NCI-H187 (cell line): ENCODE results near the gene APCDD1L.
"Not testable (repeated sequence)": the region's sequence is repeated elsewhere in the genome, so short reads cannot be mapped to it uniquely, and the experiment has no call there.

Experiments used
- DNase-seq, 2 experiments: peaks; one replicate each; lab custom pipeline; 2025; lab: John Stamatoyannopoulos, UW

Gene APCDD1L

DNA sequence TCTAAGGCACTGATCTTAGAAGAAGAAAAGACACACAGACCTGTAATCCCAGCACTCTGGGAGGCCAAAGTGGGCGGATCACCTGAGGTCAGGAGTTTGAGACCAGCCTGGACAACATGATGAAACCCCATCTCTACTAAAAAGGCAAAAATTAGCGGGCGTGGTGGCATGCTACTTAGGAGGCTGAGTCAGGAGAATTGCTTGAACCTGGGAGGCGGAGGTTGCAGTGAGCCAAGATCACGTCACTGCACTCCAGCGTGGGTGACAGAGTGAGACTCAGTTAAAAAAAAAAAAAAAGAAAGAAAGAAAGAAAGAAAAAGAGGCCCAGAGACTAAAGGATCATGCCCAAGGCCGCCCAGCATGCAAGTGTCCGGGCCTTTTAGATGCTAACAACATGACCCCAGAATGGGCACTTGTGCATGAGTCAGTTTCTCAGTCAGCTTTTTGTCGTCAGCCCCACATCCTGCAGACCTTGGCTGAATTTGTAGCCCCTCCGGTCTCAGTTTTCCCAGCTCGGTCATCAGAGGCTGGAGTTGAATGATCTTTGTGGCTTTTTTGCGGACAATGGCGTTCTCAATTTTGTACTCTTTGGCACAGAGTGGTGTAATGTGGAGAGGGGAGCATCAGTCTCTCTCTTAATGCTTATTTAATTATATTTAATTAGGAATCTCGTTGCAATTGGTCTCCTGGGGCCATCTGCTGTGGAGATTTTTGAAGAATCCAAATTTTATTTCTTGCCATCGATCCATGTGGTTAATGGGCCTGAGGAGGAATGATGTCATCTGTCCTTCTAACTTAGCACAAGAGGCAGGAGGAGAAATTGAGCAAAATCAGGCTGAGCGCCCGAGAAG, 30.6 kb upstream of the APCDD1L start:
- no peak for DNase-seq

DNA sequence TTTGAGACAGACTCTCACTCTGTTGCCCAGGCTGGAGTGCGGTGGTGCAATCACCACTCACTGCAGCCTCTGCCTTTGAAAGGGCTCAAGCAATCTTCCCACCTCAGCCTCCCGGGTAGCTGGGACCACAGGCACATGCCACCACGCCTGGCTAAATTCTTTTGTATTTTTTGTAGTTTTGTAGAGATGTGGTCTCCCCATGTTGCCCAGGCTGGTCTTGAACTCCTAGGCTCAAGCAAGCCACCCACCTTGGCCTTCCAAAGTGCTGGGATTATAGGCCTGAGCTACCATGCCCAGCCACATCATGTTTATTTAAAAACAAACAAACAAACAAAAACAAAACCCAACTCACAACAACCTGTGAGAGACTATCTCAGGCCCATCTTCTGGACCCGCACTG, 29.7 kb upstream of the APCDD1L start:
- no peak for DNase-seq

DNA sequence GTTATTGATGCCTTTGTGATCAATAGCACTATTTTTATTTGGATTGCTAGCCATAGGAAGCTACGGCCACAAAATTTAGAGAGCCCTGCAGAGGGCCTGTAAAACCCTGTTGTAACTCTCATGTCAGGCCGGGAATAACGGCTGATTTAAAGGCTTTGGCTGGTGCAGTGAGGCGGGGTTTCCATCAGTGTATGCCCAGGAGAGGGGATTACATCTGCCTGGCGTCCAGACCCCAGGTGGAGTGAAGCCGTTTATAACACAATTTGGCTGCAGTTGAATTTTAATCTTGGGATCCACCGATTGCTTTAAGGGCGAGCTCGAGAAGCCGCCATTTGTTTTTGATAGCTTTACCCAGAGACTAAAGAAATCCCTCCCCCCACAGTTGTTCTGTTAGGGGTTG, 29.1 kb upstream of the APCDD1L start:
- DNase-seq, result no peak

GRCh38 chr20:58543274-58543673, 28.1 kb upstream of the APCDD1L start:
- no peak for DNase-seq

DNA sequence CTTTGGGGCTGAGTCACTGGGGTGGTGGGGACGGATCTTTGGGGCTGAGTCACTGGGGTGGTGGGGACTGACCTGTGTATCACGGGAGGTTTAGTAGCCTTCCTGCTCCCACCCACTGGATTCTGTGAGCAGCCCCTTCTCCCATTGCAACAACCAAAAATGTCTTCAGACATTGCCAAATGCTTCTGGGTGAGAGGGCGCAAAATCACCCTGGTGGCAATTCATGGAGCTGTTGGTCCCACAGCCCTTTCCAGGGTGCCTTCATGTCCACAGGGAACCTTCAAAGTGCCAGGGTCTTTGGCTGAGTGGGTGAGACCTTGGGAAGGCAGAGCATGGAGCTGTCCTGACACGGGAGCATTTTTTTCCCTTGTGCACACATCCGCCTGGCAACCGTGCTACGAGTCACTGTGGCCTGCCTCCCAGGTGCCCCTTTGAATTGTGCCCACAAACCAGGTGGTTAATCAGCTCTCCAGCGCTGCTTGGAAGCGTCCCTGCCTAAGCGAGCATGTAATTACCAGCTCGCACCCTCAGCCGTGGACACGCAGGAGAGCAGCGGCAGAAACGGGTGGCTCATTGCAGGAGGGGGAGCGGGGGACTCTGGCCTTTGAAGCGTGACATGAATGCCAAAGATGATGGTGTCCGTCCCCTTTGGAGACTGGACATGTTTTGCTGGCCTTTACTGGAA, 27.4 kb upstream of the APCDD1L start:
- DNase-seq, result no peak

GRCh38 chr20:58542034-58542410, 26.8 kb upstream of the APCDD1L start:
- not testable (repeated sequence) for DNase-seq

DNA sequence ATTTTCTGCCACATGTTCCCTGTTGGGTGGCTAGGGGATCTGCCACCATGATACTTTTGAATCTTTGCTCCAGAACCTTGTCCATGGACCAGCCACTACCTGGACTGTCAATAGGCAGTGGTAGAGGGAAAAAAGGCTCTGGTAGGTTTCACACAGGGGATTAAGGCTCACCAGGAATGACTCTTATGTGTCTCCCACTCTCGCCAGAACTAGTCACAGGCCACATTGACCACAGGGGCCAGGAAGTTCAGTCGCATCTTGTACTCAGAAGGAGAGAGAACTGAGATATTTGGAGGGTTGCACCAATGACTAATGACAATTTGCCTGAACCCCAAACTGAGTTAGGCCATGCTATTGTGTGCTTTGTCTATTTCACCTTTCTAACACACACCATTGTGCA, 23.6 kb upstream of the APCDD1L start:
- no peak for DNase-seq

- no peak for DNase-seq
Observed at GRCh38 chr20:58537831-58538230, 22.6 kb upstream of the APCDD1L start.

GRCh38 chr20:58536289-58536688, 21.1 kb upstream of the APCDD1L start:
- DNase-seq, result no peak

DNA sequence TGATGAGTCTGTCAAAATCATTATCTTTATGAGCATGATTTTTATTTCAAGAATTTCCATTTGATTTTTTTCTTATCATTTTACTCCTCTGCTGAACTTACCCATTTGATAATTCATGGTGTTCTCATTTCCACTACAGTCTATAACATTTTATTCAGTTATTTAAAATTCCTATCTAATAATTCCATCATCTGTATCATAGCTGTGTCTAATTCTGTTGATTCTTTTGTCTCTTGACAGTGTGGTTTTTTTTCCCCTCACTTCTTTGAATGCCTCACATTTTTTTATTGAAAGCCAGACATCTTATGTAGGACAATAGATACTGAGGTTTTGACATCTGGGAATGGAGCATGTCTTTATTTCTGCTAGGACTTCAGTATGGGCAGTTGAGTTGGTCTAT, 16.5 kb upstream of the APCDD1L start:
- DNase-seq, result no peak

- no peak for DNase-seq
Observed at GRCh38 chr20:58531063-58531462, 15.9 kb upstream of the APCDD1L start.

DNA sequence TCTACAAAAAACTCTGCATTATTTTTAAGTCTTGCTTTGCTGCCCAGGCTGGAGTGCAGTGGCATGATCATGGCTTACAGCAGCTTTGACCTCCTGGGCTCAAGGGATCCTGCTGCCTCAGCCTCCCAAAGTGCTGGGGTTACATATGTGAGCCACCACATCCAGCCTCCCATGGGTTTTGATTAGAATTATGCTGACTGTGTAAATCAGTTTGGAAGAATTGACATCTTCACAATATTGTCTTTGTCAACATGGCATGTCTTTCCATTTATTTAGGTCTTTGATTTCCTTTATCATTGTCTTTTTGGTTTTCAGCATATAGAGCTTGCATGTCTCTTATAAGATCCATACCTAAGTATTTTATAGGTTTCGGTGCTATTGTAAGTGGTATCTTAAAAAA, 13.2 kb upstream of the APCDD1L start:
- no peak for DNase-seq

GRCh38 chr20:58526411-58526810, 11.2 kb upstream of the APCDD1L start:
- no peak for DNase-seq

- DNase-seq, result no peak
Observed at GRCh38 chr20:58524814-58525213, 9.6 kb upstream of the APCDD1L start.

DNA sequence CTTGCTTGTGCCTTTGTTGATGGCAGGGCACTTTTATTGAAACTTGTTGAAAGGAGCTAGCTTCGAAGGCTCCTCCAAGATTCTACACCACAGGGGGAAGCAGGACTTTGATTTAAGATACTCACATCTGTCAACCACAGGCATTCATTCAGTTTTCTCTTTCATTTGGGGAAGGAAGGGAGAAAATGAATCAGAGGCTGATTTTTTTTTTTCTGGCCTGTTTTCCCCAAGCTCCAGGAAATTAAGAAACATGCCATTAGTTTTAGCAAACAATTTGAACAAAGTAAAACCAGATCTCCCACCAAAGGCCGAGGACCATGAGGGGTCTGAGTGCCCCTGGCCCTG, 8.7 kb upstream of the APCDD1L start:
- no peak for DNase-seq

DNA sequence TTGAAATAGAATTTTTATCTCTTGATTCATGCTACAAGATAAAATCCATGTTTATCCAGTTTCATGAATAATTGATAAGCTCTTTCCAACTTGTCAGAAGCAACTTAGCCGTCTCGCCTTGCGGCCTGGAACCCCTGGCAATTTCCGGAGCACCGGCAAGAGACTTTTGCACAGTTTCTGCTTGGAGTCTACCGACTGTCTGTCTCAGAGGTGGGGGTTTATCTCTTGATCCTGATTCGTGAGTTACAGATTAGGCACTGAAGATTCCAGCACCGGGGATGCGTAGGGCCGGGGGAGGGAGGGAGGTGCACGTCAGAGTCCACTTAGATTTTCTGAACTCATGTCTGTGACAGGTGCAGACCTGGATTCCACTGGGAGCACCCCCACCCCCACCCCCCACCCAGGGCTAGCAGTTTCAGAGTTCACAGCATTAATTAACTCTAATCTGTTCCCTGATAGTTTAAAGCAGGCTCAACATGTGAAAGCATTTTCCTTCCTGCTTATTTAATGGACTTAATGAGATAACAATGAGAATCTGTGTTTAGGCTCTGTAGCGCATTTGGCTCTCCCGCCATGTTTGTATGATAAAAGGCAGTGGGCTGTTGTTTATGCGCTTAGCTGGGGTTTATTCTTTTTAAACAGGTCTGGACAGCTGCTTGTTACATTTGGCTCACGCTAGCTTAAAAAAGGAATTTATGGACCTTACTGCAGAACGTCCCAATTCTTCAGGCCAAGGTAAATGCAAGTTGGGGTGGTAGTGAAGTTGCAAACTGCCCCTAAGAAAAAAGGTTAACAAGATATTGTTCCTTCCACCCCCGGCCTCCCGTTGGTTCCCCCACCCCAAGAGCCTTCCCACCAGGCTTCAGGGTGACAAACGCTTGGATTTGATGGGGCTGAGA, 8.1 kb upstream of the APCDD1L start:
- DNase-seq, result no peak

DNA sequence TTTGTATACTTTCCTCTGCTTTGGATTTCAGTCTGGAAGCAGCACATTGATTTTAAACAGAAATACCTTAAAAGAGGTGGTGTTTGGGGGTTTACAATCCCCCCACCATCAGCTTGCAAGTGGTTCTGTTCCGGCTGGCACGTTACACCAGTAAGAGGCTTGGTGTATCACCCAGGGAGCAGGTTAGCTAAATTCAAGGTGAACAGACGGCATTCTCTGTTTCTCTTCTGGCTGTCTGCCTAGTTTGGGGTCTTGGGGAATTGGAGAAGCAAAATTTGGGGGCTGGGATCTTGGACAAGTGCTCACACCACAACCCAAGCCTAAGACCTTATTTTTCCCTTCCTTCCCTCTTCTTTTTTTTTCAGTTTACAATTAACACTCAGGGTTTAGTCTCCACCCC, 7.5 kb upstream of the APCDD1L start:
- DNase-seq, result no peak

- DNase-seq, result no peak
Observed at GRCh38 chr20:58521763-58522162, 6.6 kb upstream of the APCDD1L start.

- no peak for DNase-seq
Observed at GRCh38 chr20:58519940-58520712, 4.9 kb upstream of the APCDD1L start.

DNA sequence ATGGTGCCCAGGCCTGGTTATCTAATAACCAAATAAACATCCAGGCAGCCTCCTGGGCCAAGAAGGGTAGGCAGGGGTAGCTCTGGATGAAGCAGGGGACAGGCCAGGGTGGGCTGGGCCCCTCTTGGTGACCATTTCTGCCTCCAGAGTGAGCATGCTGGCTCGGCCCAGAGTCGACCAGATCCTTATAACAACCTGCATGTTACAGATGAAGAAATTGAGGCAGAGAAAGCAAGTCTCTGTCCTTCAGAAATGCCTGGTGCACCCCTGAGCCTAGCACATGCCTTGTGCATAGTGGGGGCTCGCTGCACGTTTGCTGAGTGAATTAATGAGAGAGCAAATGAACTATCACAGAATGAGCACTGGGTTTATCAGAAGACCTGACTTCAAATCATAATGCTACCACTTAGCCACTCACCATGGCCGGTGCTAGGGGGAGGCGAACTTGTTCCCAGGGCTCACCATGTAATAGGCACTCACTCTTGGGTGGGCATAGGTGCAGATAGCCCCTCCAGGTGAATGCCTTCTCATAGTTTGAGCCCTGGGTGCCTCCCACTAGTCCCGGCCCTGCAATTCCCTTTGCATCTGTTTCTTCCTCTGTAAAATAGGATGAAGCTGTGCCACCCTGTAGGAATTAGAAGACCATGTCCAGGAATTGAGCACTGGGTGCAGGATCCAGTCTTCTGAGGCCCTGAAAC, 3.8 kb upstream of the APCDD1L start:
- no peak for DNase-seq

GRCh38 chr20:58518387-58518786, 3.2 kb upstream of the APCDD1L start:
- no peak for DNase-seq
